K562 (cell line): ENCODE data around the gene NYAP1. TPM values are rescaled to one million over a fixed set of nuclear protein-coding genes. Genes with fewer than 3 reads are reported as not detected.

ENCODE experiments used
- ASH1L ChIP-seq: fragments of 450-650 bp; IDR thresholded peaks from 2 replicates; pipeline ENCODE4 v1.6.1; 2018; ENCODE audit warnings: borderline replicate concordance, mild to moderate bottlenecking, low read depth; ENCODE audit not compliant: partially characterized antibody
- BRD4 ChIP-seq: fragments of 200-600 bp; sonication (generic); IDR thresholded peaks from 2 replicates; pipeline ENCODE4 v1.6.1; 2017; ENCODE audit warnings: inconsistent platforms
- CREB1 ChIP-seq, 2 experiments: sonication (generic) in 1 of 2; formaldehyde crosslinking in 1 of 2; IDR thresholded peaks; 2 replicates each; pipeline versions ENCODE4 v1.6.1 to v1.8.0; 2012 to 2022; ENCODE audit warnings: inconsistent platforms in 1 of 2, mild to moderate bottlenecking in 1 of 2, missing genetic modification reagents in 1 of 2, moderate library complexity in 1 of 2
- CTCF ChIP-seq, 3 experiments: IDR thresholded peaks in 2 of 3; conservative IDR thresholded peaks in 1 of 3; 2 replicates each; pipeline ENCODE4 v1.5.1; 2011 to 2012; ENCODE audit warnings: low read length in 3 of 3, mild to moderate bottlenecking in 3 of 3, control low read depth in 2 of 3, improper control_type of control experiment in 1 of 3, inconsistent platforms in 1 of 3, low read depth in 1 of 3, mixed read lengths in 1 of 3, moderate library complexity in 1 of 3; ENCODE audit not compliant: insufficient read depth in 2 of 3
- ETS1 ChIP-seq: conservative IDR thresholded peaks from 2 replicates; pipeline ENCODE4 v1.6.1; 2011; ENCODE audit warnings: low read depth, mild to moderate bottlenecking, low read length; ENCODE audit not compliant: control insufficient read depth
- ETV5 ChIP-seq: sonication (generic); formaldehyde crosslinking; IDR thresholded peaks from 2 replicates; pipeline ENCODE4 v1.4.0; 2020; ENCODE audit warnings: low read depth, mild to moderate bottlenecking, missing genetic modification reagents
- HDAC1 ChIP-seq, 2 experiments: fragments of 450-650 bp; IDR thresholded peaks; 2 replicates each; pipeline ENCODE4 v1.6.1; 2016 to 2017; ENCODE audit warnings: inconsistent platforms in 1 of 2, mild to moderate bottlenecking in 1 of 2, moderate library complexity in 1 of 2
- HNRNPK ChIP-seq: fragments of 200-400 bp; formaldehyde crosslinking; IDR thresholded peaks from one replicate; pipeline ENCODE4 v1.6.1; 2018; ENCODE audit warnings: mild to moderate bottlenecking, low read depth, low read length; ENCODE audit not compliant: poor library complexity, severe bottlenecking
- HOXB6 ChIP-seq: fragments of 250-450 bp; sonication (Bioruptor Pico); IDR thresholded peaks from 2 replicates; pipeline ENCODE4 v1.5.1; 2022; ENCODE audit warnings: mild to moderate bottlenecking, borderline replicate concordance
- KAT7 ChIP-seq: sonication (generic); formaldehyde crosslinking; IDR thresholded peaks from 2 replicates; pipeline ENCODE4 v1.8.0; 2022; ENCODE audit warnings: missing genetic modification reagents, mild to moderate bottlenecking, borderline replicate concordance
- KLF13 ChIP-seq: fragments of 450-650 bp; IDR thresholded peaks from 2 replicates; pipeline ENCODE4 v1.6.1; 2016; ENCODE audit warnings: missing genetic modification characterization, low read depth, mild to moderate bottlenecking, missing compliant biosample characterization, moderate library complexity, borderline replicate concordance
- NKRF ChIP-seq: fragments of 450-650 bp; IDR thresholded peaks from 2 replicates; pipeline ENCODE4 v1.6.1; 2016; ENCODE audit warnings: borderline replicate concordance
- PTTG1 ChIP-seq: fragments of 450-650 bp; IDR thresholded peaks from 2 replicates; pipeline ENCODE4 v1.6.1; 2016; ENCODE audit warnings: low read depth, mild to moderate bottlenecking, missing genetic modification characterization, missing compliant biosample characterization
- PYGO2 ChIP-seq: fragments of 450-650 bp; IDR thresholded peaks from 2 replicates; pipeline ENCODE4 v1.6.1; 2016; ENCODE audit warnings: mild to moderate bottlenecking, missing genetic modification characterization, moderate library complexity, missing compliant biosample characterization
- SAFB2 ChIP-seq: fragments of 200-400 bp; formaldehyde crosslinking; IDR thresholded peaks from 2 replicates; pipeline ENCODE4 v1.6.1; 2018; ENCODE audit warnings: borderline replicate concordance, low read length, low read depth, moderate library complexity; ENCODE audit not compliant: severe bottlenecking
- SAP30 ChIP-seq: fragments of 200-600 bp; sonication (generic); IDR thresholded peaks from 2 replicates; pipeline ENCODE4 v1.6.1; 2012; ENCODE audit warnings: borderline replicate concordance, low read depth, mild to moderate bottlenecking, moderate library complexity, low read length, control low read depth, inconsistent platforms; ENCODE audit not compliant: insufficient read depth, poor library complexity, severe bottlenecking
- SMARCE1 ChIP-seq: fragments of 450-650 bp; IDR thresholded peaks from 2 replicates; pipeline ENCODE4 v1.7.1; 2016; ENCODE audit warnings: mild to moderate bottlenecking
- TGIF2 ChIP-seq: sonication (generic); formaldehyde crosslinking; IDR thresholded peaks from 2 replicates; pipeline ENCODE4 v1.8.1; 2022; ENCODE audit warnings: mild to moderate bottlenecking, missing genetic modification reagents, moderate library complexity
- ZNF511 ChIP-seq: sonication (generic); formaldehyde crosslinking; IDR thresholded peaks from 2 replicates; pipeline ENCODE4 v1.8.0; 2022; ENCODE audit warnings: mild to moderate bottlenecking, missing genetic modification reagents
- polyA plus RNA-seq, 8 experiments: library from polyadenylated mRNA; depleted of rRNA in 4 of 8; stranded (reverse) in 5 of 8; unstranded in 3 of 8; fragments of >200 nt; fragmentation: Nextera tagmentation in 2 of 8; fragmentation: Illumina TruSeq in 1 of 8; extraction: Ambion mirVana in 2 of 8; extraction: Trizol in 1 of 8; gene quantifications; 2 replicates each; pipeline versions ENCODE4 v1.2.1 to v1.2.3, GENCODE V29; 2011 to 2014; ENCODE audit warnings: inconsistent platforms in 1 of 8, missing spikeins in 1 of 8
- total RNA-seq, 7 experiments: library from RNA; depleted of rRNA in 6 of 7; stranded (reverse); fragments of >200 nt in 6 of 7; fragmentation: Illumina TruSeq in 2 of 7; extraction: Trizol in 2 of 7; gene quantifications; 2 replicates each; pipeline versions ENCODE4 v1.2.1 to v1.2.3, GENCODE V29; 2011 to 2021; ENCODE audit warnings: low replicate concordance in 1 of 7

The NYAP1 gene
- total and polyA plus RNA-seq, 9 of the 15 experiments (the other 6 are each of a cell fraction or from before 2014, with no cell fraction given), result 0.11 to 0.88 (median 0.22) TPM; not detected in 2

DNA sequence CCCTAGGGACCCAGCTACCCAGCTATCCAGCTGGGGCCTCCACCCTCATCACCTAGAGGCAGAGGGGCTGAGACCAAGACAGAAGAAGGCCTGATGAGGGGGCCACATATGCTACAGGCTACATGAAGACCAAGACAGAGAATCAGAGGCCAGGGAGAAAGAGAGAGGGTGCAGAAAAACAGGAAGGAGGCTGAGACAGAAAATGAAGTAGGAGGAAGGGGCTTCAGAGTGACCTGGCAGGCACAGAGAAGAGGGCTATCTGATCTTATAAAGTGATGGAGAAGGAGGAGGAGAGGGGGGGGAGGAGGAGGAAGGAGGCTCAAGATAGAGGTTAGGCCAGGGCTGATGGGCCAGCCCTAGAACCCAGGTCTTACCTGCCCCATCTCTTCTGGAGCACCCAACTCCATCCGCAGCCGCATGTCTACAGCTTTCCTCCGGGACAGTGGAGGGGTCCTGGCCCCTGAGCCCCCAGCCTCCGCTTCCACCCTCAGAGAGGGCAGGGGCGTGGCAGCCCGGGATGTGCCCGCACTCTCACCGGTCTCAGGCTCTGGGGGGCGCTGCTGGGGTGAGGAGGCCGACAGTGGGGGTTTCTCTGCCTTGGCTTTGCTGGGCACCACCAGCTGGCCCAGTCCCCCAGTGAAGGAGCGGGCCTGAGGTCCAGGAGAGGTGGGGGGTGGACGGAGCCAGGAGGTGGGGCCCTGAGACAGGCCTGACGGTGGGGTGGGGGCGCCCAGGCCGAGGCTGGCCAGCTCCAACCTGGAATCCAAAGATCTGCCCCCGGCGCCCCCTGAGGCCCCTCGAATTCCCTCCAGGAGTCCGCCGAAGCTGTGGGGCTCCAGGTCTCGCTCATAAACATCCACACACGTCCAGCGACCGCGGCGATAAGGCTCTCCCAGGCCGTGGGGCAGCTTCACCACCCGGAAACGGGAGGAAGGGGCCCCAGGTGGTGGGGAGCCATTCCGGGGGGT, 6.5 kb upstream of the NYAP1 start (continued):
- TF ChIP-seq KLF13 (tag) (peak; percentile 68; the same call in 1 of the 2 replicates), ASH1L (no peak), SAFB2 (no peak), TGIF2 (CRISPR knock-in tag) (no peak), ETS1 (0 out of 2 replicates have a peak, but pooled peaks have one; percentile 19), NKRF (0 out of 2 replicates have a peak, but pooled peaks have one; percentile 36), ETV5 (no peak; the same call in 1 of the 2 replicates), ZNF511 (CRISPR knock-in tag) (0 out of 2 replicates have a peak, but pooled peaks have one; percentile 28), KAT7 (0 out of 2 replicates have a peak, but pooled peaks have one; percentile 15), HNRNPK (no peak), SAP30 (peak; percentile 76), PTTG1 (tag) (no peak), HDAC1 (IDR thresholded peaks at IDR 0.05) (peak in 1 of 2 experiments; percentile 35; a peak in 1 of 4 replicates), CTCF (IDR thresholded peaks at IDR 0.05 in 2 of 3, conservative IDR thresholded peaks at IDR 0.05 in 1 of 3; ENCODE audit: insufficient read depth in 2 of 3, low read depth in 1 of 3, low read length in 3 of 3) (peak; percentile 49 to 64 (median 58)), BRD4 (no peak), PYGO2 (tag) (no peak), SMARCE1 (no peak), HOXB6 (no peak), CREB1 (IDR thresholded peaks at IDR 0.05) (no peak), CREB1 (CRISPR knock-in tag; IDR thresholded peaks at IDR 0.05) (no peak)
